HG03457 (cell line): ENCODE results near the gene CACNB2.

Source experiments
- ATAC-seq: cut with Tn5 transposase; IDR thresholded peaks from one replicate; pipeline ENCODE4 v1.9.1; 2021; ENCODE audit warnings: moderate number of reproducible peaks; ENCODE audit not compliant: unreplicated experiment

Gene CACNB2

DNA sequence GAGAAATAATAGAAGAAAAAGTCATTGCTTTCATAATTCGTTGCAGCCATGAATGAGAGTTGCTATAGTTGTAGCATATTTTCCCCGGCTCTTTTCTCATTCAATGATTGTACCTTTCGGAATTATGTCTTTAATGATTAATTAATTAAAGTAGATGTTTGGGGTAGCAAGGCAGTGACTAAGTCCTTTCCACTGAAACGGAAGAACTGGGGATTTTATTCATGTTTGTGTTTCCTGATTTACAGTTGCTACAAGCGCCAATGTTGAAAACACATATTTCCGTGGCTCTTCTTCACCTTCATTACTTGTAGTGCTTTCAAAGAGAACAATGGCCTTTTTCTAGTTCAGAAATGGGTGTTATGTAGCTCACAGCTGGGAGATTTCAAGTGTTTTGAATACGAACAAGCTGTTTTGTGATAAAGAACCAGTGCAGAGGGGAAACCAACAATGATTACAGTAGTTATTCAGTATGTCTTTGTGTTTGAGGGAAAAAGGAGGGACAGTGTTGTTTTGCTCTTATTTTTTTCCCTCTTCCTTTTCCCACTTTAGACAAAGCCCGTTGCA lies 357.7 kb downstream of the CACNB2 start:
- ATAC-seq = no peak

DNA sequence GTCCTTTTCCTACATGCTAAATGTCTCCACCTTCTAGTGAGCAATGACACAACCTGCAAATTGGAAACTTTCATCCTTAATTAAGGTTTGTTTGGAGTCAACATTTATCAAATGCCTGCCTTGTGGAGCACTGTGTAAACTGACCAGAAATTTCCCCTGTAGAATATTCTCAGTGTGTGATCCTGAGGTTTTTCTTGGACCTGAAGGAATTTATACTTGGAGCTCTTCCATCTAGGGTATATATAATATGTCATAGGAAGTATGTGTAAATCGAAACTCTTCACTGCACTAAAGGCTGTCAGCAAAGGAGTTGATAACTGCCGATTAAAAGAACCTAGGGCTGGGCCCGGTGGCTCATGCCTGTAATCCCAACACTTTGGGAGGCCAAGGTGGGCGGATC lies 358.8 kb downstream of the CACNB2 start:
- ATAC-seq = no peak

DNA sequence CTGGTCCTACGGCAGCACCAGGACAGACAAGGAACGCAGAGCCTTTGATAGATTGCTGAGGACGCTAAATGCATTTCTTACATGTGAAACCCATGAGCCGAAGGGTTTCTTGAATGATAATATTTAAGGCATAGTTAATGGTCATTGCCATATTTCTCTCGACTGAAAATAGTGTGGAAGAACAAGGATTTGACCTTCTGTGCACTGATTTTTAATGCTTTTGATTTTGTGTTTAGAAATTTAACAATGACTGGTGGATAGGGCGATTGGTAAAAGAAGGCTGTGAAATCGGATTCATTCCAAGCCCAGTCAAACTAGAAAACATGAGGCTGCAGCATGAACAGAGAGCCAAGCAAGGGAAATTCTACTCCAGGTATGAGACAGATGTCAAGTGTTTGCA lies 360.4 kb downstream of the CACNB2 start:
- ATAC-seq = no peak

DNA sequence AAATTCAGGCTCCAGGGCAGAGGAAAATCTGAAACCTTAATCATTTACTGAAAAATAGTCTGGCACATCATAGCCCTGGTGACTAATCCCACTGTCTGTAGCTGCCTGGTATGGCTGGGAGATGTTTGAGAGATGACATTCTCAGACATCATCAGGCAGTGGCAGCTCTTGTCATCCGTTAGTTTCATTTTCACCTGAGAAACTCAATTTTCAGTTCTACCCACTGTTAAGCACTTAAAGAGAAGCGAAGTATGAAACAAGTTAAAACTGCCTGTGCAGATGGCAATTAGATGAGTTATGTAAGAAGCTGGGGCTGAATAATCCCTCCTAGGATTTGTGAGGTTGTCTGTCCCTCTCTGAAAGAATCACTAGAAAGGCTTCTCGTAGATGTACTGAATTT lies 361.0 kb downstream of the CACNB2 start:
- ATAC-seq = peak; percentile 91

DNA sequence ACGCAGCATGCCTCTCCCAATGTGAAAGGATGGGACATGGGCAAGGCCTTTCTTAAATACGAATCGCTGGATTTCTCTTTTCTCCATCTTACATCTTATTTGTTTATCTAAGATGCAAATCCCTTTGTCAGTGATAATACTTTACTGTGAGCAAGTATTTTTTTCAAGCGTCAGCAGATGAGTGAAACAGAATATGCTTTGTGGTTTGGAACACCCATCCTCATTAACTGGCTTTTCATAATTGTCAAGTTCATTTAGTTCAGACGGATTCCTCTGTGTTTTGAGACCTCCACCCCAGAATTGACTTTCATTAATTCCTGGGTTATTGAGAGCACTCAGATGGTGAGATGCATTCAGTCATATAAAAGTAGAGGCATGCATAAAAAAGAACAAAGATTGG lies 361.4 kb downstream of the CACNB2 start:
- ATAC-seq = no peak

DNA sequence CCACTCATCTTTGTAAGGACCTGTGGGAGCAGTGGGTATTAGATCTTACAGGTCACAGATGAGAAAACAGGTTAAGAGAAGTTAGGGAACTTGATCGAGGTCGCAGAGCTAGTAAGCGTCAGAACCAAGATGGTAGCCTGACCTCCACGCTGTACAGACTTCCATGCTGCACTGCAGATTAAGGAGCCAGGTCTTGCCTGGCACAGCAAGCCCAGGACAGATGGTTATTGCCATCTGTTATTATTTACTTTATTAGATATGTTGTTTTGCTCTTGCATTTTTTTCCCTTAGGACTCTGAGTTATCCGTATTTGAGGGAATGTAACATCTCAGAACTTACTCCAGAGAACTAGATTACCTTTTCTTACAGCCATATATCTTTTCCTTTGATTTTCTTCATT lies 363.9 kb downstream of the CACNB2 start:
- no peak for ATAC-seq

DNA sequence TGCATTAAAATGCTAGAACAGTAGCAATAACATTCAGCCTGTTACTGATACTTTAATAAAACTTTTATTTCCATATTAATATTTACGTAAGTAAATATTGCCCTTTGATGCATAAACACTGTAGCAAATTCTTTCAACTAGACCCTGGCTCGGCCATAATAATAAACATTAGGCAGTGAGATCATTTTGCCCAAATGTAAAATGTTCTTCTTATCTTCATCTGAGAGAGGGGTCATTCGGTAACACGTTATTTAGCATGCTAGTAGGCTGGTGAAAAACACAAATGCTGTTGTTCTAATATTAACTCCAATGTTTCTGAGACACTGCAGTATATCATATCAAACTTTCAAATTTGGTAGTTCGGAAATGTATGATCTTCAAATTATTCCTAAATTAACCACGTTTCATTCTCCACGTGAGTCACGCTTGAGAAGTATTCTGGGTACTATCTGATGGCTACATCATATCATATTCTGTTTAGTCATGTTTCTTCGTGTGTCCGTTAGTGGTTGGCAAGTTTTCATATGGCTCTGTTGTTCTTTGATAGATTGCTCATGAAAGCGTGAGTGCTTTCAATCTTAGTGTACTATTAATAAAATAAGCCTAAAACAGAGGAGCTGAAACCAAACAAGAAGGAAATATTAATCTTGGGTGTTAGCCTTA lies 365.4 kb downstream of the CACNB2 start:
- ATAC-seq = no peak

DNA sequence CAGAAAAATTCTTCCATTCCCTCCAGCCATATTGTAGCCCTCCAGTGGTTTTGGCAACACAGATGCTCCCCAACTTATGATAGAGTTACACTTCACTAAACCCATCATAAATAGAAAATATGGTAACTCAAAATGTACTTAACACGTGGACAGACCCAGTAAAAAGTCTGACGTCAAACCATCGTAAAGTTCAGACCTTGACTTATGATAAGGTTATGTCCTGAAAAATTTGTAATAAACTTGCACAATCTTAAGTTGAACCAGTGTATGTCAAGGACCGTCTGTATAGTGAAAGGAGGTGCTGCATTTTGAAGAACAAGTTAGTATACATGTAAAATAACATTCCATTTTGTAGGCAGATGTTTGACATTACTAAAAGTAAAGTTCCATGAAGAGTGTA lies 368.4 kb downstream of the CACNB2 start:
- no peak for ATAC-seq

DNA sequence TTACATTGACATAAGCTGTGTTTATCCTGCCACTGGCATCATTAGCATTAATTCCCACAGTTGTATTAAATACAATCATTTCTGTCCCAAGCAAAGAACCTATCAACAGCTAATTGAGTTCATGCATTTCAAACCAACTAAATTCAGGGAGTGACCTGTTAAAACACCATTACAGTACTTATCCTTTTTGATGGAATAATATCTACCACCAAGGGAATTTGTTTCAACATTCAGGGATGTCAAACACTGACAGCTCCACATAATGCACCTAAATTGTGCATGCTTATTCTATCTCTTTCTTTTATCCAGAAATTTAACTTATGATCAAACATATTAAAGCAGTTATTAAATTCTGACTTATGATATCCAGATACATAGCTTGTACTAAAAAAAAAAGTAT lies 374.3 kb downstream of the CACNB2 start:
- no peak for ATAC-seq

DNA sequence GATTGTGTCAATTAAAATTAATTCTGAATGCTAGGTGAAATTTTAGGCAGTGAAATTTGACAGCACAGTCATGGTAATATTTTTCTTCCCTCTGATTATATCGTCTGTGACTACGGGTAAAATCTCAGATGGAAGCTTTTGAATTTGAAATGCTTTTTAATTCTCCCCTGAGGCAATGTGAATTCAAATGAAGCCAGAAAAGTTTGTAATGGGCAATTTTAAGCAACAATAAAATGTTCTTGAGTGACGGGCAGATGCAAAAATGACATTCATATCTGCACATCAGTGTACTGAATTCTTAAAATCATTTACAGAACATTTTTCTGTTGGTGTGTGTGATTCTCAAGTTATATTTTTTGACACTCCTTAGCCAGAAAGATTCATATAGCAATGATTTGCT lies 376.6 kb downstream of the CACNB2 start:
- ATAC-seq = no peak

DNA sequence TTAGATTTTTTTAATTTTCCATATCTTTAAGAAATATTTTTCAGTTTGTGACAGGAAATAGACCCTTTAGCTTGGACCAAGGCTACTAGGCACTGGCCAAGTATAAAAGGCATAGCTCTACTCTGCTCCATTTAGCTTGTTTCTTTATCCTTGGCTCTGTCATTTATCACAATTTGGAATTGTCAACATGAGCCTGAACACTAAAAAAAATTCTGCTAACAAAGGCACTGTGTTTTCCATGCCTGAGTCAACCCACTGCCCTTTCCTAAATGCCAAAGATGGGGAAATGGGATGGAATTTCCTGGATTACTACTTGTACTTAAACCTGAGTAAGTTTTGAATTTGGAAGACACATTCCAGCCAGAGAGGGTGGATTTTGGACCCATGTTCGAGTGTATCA lies 382.8 kb downstream of the CACNB2 start:
- ATAC-seq = no peak

DNA sequence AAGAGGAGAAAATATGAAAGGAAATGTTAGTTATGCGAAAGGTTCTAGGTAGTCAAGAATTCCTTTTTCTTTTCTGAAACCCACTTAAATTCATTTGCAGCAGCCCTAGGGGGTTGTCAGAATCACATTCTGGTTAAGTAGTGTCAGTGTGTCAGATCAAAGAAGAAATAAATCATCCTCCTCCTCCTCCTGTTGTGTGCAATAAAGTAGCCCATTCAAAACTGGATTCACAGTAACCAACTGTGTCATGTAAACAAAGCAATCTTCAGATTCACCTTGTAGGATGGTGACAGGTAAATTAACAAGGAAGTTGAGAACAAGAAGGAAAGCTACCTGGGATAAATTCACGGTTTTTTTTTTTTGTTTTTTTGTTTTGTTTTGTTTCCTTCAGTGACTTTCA lies 383.6 kb downstream of the CACNB2 start:
- ATAC-seq = no peak

DNA sequence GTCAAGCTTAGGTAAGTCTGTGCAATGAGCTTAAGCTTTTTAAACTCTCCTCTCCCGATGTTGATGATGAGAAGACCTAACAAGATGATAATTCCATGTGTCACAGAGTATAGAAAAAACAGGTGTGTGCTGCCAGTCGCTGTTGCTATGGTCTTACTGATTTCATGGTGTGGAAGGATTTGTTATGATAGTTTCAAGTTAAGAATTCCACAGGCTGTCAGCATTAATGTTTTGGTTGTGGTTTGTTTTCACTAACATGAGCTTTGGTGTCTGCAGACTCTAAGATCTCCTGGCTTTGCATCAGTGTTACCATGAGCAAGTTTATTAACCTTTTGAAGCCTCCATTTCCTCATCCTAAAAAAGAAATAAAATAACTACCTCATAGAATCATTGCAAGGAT lies 387.5 kb downstream of the CACNB2 start:
- ATAC-seq = no peak

DNA sequence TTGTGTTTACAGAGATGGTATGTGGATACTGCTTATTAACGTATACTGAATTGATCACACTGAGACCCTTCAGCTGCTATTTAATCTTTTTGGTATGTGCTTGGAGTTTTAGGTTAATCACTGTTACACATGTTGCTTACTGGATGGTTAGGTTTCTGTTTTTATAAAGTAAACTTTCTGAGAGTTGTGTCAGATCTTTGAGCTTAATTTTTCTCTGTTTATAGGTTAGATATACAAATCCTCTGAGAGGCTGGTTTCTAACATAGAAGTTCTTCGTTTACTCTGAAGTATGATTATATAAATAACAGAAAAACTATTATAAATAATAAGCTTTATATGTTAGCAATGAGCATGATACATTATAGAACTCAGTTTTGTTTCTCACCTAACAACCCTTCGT lies 388.1 kb downstream of the CACNB2 start:
- no peak for ATAC-seq

DNA sequence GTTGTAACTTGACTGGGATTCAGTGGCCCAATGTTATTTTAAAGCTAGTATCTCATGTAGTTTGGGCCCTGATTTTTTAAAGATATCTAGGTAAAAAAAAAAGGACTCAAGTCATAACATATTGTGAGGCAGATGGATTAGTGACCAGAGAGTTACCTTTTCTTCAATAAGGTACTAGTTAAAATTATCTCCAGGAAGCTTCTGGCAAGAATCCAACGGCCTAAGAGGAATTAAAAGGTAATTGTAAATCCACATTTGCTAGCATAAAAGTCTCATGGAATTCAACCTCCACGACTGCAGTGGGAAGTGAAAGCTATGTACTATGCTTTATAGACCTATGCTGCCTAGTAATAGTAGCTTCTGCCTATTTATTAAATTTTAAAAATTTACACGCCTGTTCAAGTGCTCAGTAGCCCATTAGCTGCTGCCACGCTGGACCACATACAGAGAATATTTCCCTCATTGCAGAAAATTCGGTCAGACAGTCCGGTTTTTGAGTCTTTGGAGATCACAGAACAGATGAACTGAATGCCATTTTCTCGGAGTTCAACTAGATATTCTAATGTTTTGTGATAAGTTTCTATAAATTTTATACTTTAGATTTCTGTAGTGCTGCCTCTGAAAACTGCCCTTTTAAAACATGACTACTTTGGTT lies 392.8 kb downstream of the CACNB2 start:
- ATAC-seq = no peak

DNA sequence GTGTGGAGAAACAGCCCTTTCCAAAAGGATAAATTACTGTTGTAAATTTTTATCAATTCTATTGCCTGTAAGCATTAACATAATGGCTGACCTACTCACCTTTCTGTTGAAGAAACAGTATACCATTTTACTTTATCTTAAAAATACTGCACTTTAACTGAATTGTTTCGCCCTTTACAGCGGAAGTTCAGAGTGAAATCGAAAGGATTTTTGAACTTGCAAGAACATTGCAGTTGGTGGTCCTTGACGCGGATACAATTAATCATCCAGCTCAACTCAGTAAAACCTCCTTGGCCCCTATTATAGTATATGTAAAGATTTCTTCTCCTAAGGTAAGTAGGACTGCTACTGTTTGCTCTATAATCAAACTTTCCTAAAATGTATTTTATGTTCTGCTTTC lies 393.7 kb downstream of the CACNB2 start:
- no peak for ATAC-seq

DNA sequence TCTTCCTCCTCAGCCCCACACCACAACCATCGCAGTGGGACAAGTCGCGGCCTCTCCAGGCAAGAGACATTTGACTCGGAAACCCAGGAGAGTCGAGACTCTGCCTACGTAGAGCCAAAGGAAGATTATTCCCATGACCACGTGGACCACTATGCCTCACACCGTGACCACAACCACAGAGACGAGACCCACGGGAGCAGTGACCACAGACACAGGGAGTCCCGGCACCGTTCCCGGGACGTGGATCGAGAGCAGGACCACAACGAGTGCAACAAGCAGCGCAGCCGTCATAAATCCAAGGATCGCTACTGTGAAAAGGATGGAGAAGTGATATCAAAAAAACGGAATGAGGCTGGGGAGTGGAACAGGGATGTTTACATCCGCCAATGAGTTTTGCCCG lies 399.1 kb downstream of the CACNB2 start:
- ATAC-seq = no peak

DNA sequence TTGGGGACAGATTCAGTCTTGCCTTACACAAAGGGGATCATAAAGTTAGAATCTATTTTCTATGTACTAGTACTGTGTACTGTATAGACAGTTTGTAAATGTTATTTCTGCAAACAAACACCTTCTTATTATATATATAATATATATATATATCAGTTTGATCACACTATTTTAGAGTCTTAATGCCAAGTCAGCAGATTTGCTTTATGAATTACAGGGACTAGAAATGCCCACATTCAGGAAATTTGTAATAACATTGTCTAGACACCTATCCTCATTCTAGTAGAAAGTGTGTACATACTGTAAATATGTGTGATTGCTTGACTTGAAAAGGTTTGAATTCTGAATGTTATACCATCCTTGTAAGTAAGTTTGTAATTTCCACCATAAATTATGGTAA lies 400.0 kb downstream of the CACNB2 start:
- no peak for ATAC-seq

DNA sequence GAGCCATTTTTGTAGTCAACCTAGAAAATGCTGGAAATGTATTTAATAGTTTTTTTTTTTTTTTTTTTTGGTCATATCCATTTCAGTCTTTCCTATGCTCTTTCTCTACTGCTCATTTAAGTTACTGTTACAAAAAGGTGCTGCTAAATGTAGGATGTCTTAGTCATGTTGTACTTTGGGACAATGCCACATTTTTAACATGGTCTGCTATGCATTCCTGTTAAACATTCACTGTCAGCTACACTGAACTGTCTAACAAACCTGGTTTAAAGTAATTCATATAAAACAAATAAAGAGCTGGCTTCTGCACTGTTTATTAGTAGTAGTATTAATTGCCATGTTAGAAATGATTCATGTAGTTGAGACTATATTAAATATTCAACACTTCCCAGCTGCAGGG lies 402.6 kb downstream of the CACNB2 start:
- no peak for ATAC-seq

DNA sequence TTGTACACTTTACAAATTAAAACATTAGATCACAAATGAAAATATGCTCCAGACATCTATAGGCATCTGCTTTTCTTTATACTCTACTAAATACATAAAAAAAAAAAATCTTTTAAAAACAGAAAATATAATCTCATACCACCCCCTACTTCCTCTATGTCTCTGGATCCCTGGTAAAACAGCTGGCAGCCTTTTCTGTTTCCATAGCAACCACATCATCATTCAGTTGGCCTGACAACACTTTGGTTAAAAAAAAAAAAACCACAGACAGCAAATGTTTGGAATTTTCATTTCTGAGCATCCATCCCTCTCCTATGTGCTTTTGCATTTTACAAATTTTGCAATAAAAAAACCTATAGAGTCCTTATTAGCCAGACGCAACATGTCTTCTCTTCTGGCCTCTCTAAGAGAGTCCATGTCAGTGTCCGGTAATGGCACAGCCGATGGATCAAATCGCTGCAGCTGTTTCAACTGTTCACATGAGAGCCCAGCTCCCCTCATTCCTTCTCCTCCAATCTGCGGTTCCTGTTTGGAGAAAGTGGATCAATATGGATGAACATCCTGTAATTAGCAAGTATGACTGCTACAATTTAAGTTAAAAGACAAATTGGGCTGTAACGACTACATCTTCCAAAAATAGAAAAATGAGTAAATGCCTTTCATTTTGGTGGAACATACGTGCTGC lies 405.5 kb downstream of the CACNB2 start:
- ATAC-seq = no peak

DNA sequence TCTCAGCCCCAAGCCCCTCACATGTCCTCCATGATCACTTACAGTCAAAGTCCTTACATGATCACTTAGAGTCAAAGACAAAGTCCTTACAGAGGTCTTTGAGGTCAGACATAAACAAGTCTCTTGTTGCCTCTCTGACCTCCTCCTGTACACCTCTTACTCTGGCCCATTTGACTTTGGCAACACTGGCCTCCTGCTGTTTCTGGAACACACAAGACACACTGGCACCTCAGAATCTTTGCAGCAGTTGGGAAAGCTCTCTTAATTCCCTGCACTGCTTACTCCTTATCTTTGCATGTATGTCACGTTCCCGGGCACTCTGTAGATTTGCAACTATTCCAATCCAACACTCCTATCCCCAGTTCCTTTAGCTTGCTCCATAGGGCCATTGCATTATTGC lies 408.9 kb downstream of the CACNB2 start:
- no peak for ATAC-seq

DNA sequence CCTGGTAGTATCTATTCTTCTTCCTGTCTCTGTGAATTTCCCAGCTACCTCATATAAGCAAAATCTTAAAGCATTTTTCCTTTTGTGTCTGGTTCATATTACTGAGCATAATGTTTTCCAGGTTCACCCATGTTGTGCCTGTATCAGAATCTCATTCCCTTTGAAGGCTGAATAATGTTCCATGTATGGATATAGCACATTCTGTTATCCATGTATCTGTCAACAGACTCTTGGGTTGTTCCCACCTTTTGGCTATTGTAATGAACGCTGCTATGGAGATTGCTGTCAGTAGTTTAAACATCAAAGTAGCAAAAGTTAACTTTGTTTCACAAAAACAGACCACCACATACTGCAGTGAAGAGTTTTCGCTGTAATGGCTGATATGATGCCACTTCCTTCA lies 411.2 kb downstream of the CACNB2 start:
- ATAC-seq = no peak
